Liver (tissue), 3 donors: ENCODE data around the gene ATP5MC2.

Source experiments
- RAD21 ChIP-seq, 2 donors: IDR thresholded peaks; 2 replicates each; pipeline ENCODE4 v1.6.1; 2016; ENCODE audit warnings: antibody characterized with exemption in 2 of 2, mild to moderate bottlenecking in 2 of 2
- TAF1 ChIP-seq: conservative IDR thresholded peaks from 2 replicates; pipeline ENCODE4 v1.6.1; 2016; ENCODE audit warnings: antibody characterized with exemption, mild to moderate bottlenecking
- TF ChIP-seq, protein P1 (sequence below): fragments of 150-350 bp; IDR thresholded peaks from 2 replicates; pipeline ENCODE4 v1.5.1; 2017; ENCODE audit warnings: improper control_type of control experiment, low read depth, low read length; ENCODE audit not compliant: missing input control
- TF ChIP-seq, protein P2 (sequence below): IDR thresholded peaks from 2 replicates; pipeline ENCODE4 v1.6.1; 2016; ENCODE audit warnings: antibody characterized with exemption, mild to moderate bottlenecking
- TF ChIP-seq, protein P3 (sequence below): IDR thresholded peaks from 2 replicates; pipeline ENCODE4 v1.6.1; 2016; ENCODE audit warnings: antibody characterized with exemption
- TF ChIP-seq, protein P4 (sequence below): IDR thresholded peaks from 2 replicates; pipeline ENCODE4 v1.6.1; 2016; ENCODE audit warnings: antibody characterized with exemption
- donor health status: healthy.
- donor health status: healthy.

- TF ChIP-seq, protein P1, sequence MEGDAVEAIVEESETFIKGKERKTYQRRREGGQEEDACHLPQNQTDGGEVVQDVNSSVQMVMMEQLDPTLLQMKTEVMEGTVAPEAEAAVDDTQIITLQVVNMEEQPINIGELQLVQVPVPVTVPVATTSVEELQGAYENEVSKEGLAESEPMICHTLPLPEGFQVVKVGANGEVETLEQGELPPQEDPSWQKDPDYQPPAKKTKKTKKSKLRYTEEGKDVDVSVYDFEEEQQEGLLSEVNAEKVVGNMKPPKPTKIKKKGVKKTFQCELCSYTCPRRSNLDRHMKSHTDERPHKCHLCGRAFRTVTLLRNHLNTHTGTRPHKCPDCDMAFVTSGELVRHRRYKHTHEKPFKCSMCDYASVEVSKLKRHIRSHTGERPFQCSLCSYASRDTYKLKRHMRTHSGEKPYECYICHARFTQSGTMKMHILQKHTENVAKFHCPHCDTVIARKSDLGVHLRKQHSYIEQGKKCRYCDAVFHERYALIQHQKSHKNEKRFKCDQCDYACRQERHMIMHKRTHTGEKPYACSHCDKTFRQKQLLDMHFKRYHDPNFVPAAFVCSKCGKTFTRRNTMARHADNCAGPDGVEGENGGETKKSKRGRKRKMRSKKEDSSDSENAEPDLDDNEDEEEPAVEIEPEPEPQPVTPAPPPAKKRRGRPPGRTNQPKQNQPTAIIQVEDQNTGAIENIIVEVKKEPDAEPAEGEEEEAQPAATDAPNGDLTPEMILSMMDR, result no peak
- TF ChIP-seq, protein P2, sequence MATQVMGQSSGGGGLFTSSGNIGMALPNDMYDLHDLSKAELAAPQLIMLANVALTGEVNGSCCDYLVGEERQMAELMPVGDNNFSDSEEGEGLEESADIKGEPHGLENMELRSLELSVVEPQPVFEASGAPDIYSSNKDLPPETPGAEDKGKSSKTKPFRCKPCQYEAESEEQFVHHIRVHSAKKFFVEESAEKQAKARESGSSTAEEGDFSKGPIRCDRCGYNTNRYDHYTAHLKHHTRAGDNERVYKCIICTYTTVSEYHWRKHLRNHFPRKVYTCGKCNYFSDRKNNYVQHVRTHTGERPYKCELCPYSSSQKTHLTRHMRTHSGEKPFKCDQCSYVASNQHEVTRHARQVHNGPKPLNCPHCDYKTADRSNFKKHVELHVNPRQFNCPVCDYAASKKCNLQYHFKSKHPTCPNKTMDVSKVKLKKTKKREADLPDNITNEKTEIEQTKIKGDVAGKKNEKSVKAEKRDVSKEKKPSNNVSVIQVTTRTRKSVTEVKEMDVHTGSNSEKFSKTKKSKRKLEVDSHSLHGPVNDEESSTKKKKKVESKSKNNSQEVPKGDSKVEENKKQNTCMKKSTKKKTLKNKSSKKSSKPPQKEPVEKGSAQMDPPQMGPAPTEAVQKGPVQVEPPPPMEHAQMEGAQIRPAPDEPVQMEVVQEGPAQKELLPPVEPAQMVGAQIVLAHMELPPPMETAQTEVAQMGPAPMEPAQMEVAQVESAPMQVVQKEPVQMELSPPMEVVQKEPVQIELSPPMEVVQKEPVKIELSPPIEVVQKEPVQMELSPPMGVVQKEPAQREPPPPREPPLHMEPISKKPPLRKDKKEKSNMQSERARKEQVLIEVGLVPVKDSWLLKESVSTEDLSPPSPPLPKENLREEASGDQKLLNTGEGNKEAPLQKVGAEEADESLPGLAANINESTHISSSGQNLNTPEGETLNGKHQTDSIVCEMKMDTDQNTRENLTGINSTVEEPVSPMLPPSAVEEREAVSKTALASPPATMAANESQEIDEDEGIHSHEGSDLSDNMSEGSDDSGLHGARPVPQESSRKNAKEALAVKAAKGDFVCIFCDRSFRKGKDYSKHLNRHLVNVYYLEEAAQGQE, result no peak
- TF ChIP-seq, protein P3, sequence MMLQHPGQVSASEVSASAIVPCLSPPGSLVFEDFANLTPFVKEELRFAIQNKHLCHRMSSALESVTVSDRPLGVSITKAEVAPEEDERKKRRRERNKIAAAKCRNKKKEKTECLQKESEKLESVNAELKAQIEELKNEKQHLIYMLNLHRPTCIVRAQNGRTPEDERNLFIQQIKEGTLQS, result no peak
- no peak for TF ChIP-seq RAD21 (IDR thresholded peaks at IDR 0.05)
- TF ChIP-seq, protein P4, sequence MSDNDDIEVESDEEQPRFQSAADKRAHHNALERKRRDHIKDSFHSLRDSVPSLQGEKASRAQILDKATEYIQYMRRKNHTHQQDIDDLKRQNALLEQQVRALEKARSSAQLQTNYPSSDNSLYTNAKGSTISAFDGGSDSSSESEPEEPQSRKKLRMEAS, result no peak
- no peak for TF ChIP-seq TAF1
Observed at GRCh38 chr12:53694756-53695151, 18.9 kb upstream of the ATP5MC2 start.
